Esophagus (tissue), 2 donors: ENCODE data around the gene MEGF10. TPM values are rescaled to one million over a fixed set of nuclear protein-coding genes. Genes with fewer than 3 reads are reported as not detected.

Experiments
- H3K27ac ChIP-seq, 2 donors: one replicate each; pipeline ENCODE4 v1.5.1; 2013; ENCODE audit warnings: low read depth in 2 of 2, mild to moderate bottlenecking in 2 of 2, inconsistent platforms in 1 of 2, low read length in 1 of 2, moderate library complexity in 1 of 2
- H3K27me3 ChIP-seq, 2 donors: one replicate each; pipeline ENCODE4 v1.6.1; 2013; ENCODE audit warnings: low read length in 2 of 2, control low read depth in 1 of 2, mild to moderate bottlenecking in 1 of 2; ENCODE audit not compliant: insufficient read depth in 2 of 2, control insufficient read depth in 1 of 2
- H3K36me3 ChIP-seq, 2 donors: one replicate each; pipeline ENCODE4 v1.6.1; 2013; ENCODE audit warnings: low read length in 1 of 2; ENCODE audit not compliant: control insufficient read depth in 2 of 2, insufficient read depth in 2 of 2
- H3K4me1 ChIP-seq, 2 donors: one replicate each; pipeline ENCODE4 v1.6.1; 2013; ENCODE audit warnings: low read length in 1 of 2; ENCODE audit not compliant: control insufficient read depth in 2 of 2, insufficient read depth in 2 of 2
- H3K4me3 ChIP-seq, 2 donors: one replicate each; pipeline ENCODE4 v1.5.1; 2013; ENCODE audit warnings: low read length in 2 of 2, mild to moderate bottlenecking in 2 of 2, low read depth in 1 of 2, moderate library complexity in 1 of 2
- H3K9me3 ChIP-seq, 2 donors: one replicate each; pipeline ENCODE4 v1.6.1; 2013; ENCODE audit warnings: mild to moderate bottlenecking in 2 of 2, low read depth in 1 of 2, low read length in 1 of 2, moderate library complexity in 1 of 2; ENCODE audit not compliant: control insufficient read depth in 2 of 2, insufficient read depth in 1 of 2
- WGBS, 2 donors: extraction: QIAGEN DNeasy Blood & Tissue Kit; methylation state at CpG; one replicate each; pipeline ENCODE4 v1.1.7; 2013; 5-methylcytosine and 5-hydroxymethylcytosine counted together
- polyA plus RNA-seq, 2 donors: library from polyadenylated mRNA; stranded (reverse); fragments of 200-250 nt; gene quantifications; one replicate each; pipeline ENCODE4 v1.2.3, GENCODE V29; 2013
- donor health status: healthy with polysubstance abuse.
- donor health status: Bipolar disorder and iron deficiency.

The MEGF10 gene
- polyA plus RNA-seq, 2 donors: 0.02 TPM

DNA sequence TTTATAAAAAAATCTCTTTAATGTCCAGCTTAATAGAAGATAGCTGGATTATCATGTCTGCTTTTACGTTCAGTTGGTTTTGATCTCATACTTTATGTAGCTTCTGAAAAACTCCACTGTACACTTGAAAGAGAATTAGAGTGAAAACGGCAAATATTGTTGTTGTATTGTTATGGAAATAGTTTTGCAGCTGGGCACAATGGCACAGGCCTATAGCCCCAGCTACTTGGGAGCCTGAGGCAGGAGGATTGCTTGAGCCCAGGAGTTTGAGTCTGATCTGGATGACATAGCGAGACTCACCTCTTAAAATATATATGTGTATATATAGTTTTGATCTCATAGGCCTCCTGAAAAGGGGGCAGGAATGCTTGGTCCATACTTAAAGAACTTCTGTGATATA, 159.4 kb downstream of the MEGF10 start:
- no peak overlapping the region for H3K4me3 ChIP-seq
- no peaks in the 10 kb centered on the region for H3K9me3 ChIP-seq
- H3K36me3 ChIP-seq: no peaks in the 10 kb centered on the region
- no peaks in the 10 kb centered on the region for H3K27me3 ChIP-seq
- H3K4me1 ChIP-seq: no peaks in the 10 kb centered on the region
- H3K27ac ChIP-seq: no peak overlapping the region
- 85 to 86% methylated on average over 3 of the region's 3 CpGs for WGBS, 2 donors

DNA sequence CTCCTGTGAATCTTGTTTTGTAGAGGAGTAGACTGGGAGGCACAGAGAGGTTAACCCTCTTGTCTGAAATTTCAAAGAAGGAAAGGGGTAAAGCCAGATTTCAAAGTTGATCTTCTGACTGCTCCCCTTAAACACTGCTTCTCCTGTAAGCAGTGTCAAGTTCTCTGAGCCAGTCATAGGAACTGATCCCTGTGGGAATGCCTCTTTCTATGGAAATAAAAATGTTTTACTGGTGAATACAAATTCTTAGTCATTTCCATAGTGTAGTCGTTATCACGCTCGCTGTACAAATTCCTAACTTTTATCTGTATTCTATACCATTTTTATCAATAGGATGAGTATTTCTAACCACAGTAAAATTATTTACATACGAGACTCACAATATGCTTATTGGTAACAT, 160.5 kb downstream of the MEGF10 start:
- WGBS, 2 donors: 93% methylated on average over 4 of the region's 4 CpGs
- Histone ChIP-seq H3K27ac (no peak overlapping the region), H3K9me3 (no peaks in the 10 kb centered on the region), H3K36me3 (no peaks in the 10 kb centered on the region), H3K4me3 (no peak overlapping the region), H3K27me3 (no peaks in the 10 kb centered on the region), H3K4me1 (no peaks in the 10 kb centered on the region)

DNA sequence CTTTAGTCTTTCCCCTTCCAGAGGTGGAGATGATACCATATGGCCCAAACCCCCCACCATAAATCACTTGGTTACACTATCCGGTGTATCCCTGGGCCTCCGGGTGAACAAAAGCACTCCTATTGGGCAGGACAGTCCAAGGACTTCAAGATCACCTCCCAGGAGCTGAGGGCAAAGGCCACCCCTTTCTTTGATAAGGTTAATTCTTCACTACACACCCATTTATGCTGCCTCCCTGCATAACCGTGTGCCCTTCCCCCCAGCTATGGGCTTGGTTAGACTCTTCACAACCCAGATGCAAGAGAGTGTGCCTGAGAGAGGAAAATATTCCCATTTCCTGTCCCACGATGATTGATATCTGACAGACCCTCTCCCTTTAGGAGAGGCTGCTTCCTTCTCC, 162.0 kb downstream of the MEGF10 start:
- no peaks in the 10 kb centered on the region for H3K4me1 ChIP-seq
- no peak overlapping the region for H3K4me3 ChIP-seq
- 68 to 72% methylated on average over 4 of the region's 4 CpGs for WGBS, 2 donors
- no peaks in the 10 kb centered on the region for H3K36me3 ChIP-seq
- H3K27me3 ChIP-seq: no peaks in the 10 kb centered on the region
- H3K9me3 ChIP-seq: no peaks in the 10 kb centered on the region
- no peak overlapping the region for H3K27ac ChIP-seq

DNA sequence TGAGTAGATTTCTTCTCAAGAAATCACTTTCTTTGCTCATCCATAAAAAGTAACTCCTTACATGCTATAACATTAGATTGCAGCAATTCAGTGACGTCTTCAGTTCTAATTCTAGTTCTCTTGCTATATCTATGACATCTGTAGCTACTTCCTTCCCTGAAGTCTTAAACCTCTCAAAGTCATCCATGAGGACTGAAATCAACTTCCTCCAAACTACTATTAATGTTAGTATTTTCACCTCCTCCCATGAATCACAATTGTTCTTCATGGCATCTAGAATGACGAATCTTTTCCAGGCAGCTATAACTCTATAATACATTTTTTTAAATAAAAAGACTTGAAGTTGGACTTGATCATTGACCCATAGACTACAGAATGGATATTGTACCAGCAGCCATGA, 180.6 kb downstream of the MEGF10 start:
- Histone ChIP-seq H3K9me3 (no peaks in the 10 kb centered on the region), H3K4me3 (no peak overlapping the region), H3K27ac (no peak overlapping the region), H3K4me1 (no peaks in the 10 kb centered on the region), H3K27me3 (no peaks in the 10 kb centered on the region), H3K36me3 (no peaks in the 10 kb centered on the region)
- 61 to 72% methylated on average over 2 of the region's 2 CpGs for WGBS, 2 donors

DNA sequence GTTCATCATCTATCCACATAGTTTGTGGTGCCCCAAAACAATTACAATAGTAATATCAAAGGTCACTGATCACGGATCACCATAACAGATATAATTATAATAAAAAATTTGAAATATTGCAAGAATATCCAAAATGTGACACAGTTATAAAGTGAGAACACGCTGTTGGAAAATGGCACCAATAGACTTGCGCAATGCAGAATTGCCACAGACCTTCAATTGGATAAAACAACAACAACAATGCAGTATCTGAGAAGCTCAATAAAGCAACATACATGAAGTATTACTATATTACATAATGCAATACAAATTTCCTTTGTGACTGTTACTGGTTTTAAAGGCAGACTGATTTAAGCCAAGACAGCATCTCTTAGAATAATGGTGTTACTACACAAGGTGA, 182.1 kb downstream of the MEGF10 start:
- no peak overlapping the region for H3K4me3 ChIP-seq
- no peak overlapping the region for H3K27ac ChIP-seq
- no peaks in the 10 kb centered on the region for H3K4me1 ChIP-seq
- H3K27me3 ChIP-seq: no peaks in the 10 kb centered on the region
- WGBS, 2 donors: 94 to 95% methylated on average over 3 of the region's 3 CpGs
- H3K36me3 ChIP-seq: no peaks in the 10 kb centered on the region
- H3K9me3 ChIP-seq: no peaks in the 10 kb centered on the region

DNA sequence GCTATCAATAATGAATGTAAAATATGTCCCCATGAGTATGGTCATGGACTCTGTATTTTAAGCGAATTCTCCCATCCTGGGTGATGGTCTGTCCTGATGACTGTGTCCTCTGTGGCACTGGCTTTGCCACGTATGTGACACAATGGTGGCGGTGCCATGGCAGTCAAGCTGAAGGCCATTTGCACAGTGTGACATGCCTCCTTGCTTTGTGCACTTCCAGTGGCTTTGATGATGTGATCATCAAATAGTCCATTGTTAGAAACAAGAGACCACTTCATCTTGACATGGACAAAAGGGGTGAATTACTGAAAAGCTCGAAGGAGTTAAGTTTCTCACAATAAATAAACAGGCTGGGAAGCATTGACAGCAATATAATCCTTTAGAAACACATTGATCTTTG, 195.9 kb downstream of the MEGF10 start:
- peaks cover 0 to 2% of the 10 kb centered on the region in 2 donors for H3K27me3 ChIP-seq
- H3K27ac ChIP-seq: no peak overlapping the region
- WGBS, 2 donors: 79 to 81% methylated on average over 4 of the region's 4 CpGs
- no peaks in the 10 kb centered on the region for H3K4me1 ChIP-seq
- H3K4me3 ChIP-seq: no peak overlapping the region
- H3K9me3 ChIP-seq: no peaks in the 10 kb centered on the region
- H3K36me3 ChIP-seq: no peaks in the 10 kb centered on the region

DNA sequence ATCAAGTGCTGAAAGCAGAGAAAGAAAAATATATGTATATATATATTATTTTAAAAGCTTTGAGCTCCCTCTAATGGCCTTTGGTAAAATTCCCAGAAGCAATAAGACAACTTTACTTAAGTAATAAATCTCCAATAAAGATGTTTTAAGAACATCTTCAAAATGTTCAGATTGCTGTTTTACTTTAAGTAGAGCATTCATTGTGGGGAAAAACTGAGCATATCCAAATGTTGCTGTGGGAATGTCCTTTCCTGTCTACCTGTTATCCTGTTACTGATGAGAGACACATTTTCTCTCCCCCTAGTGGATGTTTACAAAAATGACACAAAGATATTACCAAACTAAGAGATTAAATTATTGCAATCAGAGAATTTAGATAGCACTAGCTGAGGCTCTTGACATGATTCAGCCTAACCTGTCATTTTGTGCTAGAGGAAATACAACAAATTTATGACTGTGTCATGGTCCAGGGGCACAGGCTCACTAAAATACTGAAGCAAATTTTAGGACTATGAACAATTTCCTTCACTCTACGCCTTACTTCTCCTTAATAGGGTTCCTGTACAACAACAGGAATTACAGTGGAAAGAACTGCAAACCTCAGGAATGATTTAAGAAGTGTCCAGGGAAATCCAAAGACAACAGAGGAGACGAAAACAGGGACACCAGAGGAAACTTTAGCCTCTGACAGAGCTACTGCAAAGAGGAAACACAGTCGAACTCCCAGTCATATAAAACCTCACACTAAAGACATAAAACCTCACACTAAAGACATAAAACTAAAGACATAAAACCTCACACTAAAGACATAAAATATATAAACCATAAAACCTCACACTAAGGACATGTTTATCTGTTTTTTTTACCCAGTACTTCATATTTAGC, 202.5 kb downstream of the MEGF10 start:
- 66 to 68% methylated on average over 3 of the region's 3 CpGs for WGBS, 2 donors
- Histone ChIP-seq H3K4me1 (no peaks in the 10 kb centered on the region), H3K9me3 (no peaks in the 10 kb centered on the region), H3K27ac (no peak overlapping the region), H3K4me3 (no peak overlapping the region), H3K27me3 (peaks cover 0 to 2% of the 10 kb centered on the region in 2 donors), H3K36me3 (no peaks in the 10 kb centered on the region)

DNA sequence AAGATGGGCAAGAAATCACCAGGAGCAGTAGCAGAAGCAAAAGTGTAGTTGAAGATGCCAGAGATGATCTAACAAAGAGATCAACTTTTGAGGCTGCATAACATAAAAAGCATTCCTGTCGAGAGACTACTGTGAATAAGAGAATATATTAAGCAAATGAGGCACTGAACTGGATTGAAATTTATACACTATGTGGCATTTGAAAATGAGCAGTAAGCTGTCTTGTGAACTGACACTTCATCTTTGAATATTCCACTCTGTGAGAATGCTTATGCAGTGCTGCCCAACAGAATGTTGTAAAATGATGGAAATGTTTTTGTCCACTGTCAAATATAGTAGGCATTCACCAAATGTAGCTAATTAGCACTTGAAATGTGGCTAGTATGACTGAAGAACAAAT, 208.0 kb downstream of the MEGF10 start:
- 68 to 75% methylated on average over 1 of the region's 1 CpG for WGBS, 2 donors
- no peak overlapping the region for H3K27ac ChIP-seq
- H3K27me3 ChIP-seq: no peaks in the 10 kb centered on the region
- H3K4me1 ChIP-seq: no peaks in the 10 kb centered on the region
- H3K36me3 ChIP-seq: no peaks in the 10 kb centered on the region
- no peak overlapping the region for H3K4me3 ChIP-seq
- no peaks in the 10 kb centered on the region for H3K9me3 ChIP-seq

DNA sequence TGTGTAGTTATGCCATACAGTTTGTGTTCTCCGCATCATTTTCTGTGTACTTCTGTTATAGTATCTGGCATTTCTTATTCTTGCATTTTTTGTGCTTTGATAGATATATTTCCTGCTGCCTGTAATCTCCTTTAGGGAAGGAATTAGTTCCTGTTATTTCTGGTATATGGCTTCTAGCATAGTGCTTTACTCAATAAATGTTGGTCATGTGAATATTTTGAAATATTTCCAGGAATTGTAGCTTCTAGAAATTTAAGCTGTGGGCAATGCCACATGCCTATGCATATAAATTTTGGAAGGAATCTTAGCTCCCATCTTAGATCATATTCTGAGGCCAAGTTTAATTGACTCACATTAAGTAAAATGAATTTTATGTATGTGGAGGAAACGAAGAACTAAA, 215.3 kb downstream of the MEGF10 start:
- no peaks in the 10 kb centered on the region for H3K4me1 ChIP-seq
- H3K9me3 ChIP-seq: no peaks in the 10 kb centered on the region
- WGBS, 2 donors: 78 to 80% methylated on average over 2 of the region's 2 CpGs
- peaks cover 0 to 2% of the 10 kb centered on the region in 2 donors for H3K27me3 ChIP-seq
- no peak overlapping the region for H3K27ac ChIP-seq
- H3K4me3 ChIP-seq: no peak overlapping the region
- no peaks in the 10 kb centered on the region for H3K36me3 ChIP-seq

DNA sequence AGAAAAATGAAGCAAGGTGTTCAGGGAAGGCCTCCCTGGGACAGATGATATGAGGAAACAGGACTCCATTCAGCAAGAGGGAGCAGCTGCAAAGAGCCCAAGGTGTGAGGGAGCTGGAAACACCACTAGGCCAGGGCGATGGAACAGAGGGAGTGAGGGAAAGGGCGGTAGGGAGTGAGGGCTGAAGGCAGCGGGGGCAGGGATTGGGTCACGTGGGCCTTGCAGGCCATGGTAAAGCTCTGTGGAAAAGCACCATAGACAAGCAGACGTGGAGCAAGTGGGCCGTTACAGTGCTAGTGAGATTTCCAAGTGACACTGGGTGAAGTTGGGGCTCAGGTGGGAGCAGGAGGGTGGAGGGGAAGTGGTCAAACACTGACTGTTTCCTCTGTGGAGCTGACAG, 216.0 kb downstream of the MEGF10 start:
- Histone ChIP-seq H3K9me3 (no peaks in the 10 kb centered on the region), H3K4me1 (no peaks in the 10 kb centered on the region), H3K36me3 (no peaks in the 10 kb centered on the region), H3K4me3 (no peak overlapping the region), H3K27me3 (peaks cover 0 to 2% of the 10 kb centered on the region in 2 donors), H3K27ac (no peak overlapping the region)
- WGBS, 2 donors: 77 to 87% methylated on average over 6 of the region's 6 CpGs
